Karpas-422 (cell line): Measurements from ENCODE around the gene GRB10. TPM values are rescaled to one million over a fixed set of nuclear protein-coding genes. Genes with fewer than 3 reads are reported as not detected.

Source experiments
- DNase-seq: peaks from one replicate; pipeline ENCODE4 v3.0.0-alpha.2; 2015
- H2AFZ ChIP-seq: fragments of 200-600 bp; sonication (generic); 2 replicates; pipeline ENCODE4 v1.6.1; 2014; ENCODE audit warnings: antibody characterized with exemption, low read length, mixed read lengths
- H3K27ac ChIP-seq: fragments of 200-600 bp; sonication (generic); 2 replicates; pipeline ENCODE4 v1.5.1; 2014; ENCODE audit warnings: mild to moderate bottlenecking, low read length, moderate library complexity
- H3K27me3 ChIP-seq: fragments of 200-600 bp; sonication (generic); 2 replicates; pipeline ENCODE4 v1.6.1; 2014; ENCODE audit warnings: low read length, mixed read lengths
- H3K36me3 ChIP-seq: fragments of 200-600 bp; sonication (generic); 2 replicates; pipeline ENCODE4 v1.6.1; 2014; ENCODE audit warnings: low read length, mixed read lengths; ENCODE audit not compliant: insufficient read depth
- H3K4me1 ChIP-seq: fragments of 200-600 bp; sonication (generic); 2 replicates; pipeline ENCODE4 v1.6.1; 2014; ENCODE audit warnings: mild to moderate bottlenecking, low read length, mixed read lengths
- H3K4me2 ChIP-seq: fragments of 200-600 bp; sonication (generic); 2 replicates; pipeline ENCODE4 v1.6.1; 2014; ENCODE audit warnings: low read length, low read depth, mild to moderate bottlenecking; ENCODE audit not compliant: poor library complexity, severe bottlenecking
- H3K4me3 ChIP-seq: fragments of 200-600 bp; sonication (generic); 2 replicates; pipeline ENCODE4 v1.5.1; 2014; ENCODE audit warnings: mild to moderate bottlenecking, antibody characterized with exemption, low read length, mixed read lengths
- H3K79me2 ChIP-seq: fragments of 200-600 bp; sonication (generic); 2 replicates; pipeline ENCODE4 v1.6.1; 2014; ENCODE audit warnings: mild to moderate bottlenecking, low read length, mixed read lengths
- H3K9ac ChIP-seq: fragments of 200-600 bp; sonication (generic); 2 replicates; pipeline ENCODE4 v1.6.0; 2014; ENCODE audit warnings: low read length
- H3K9me2 ChIP-seq: fragments of 200-600 bp; sonication (generic), shearing (Covaris generic); replicated peaks from 2 replicates; pipeline ENCODE4 v1.6.0; 2014; ENCODE audit warnings: mild to moderate bottlenecking, low read length, moderate library complexity; ENCODE audit not compliant: insufficient read depth
- H3K9me3 ChIP-seq: fragments of 300-700, 200-600 bp; sonication (generic); 2 replicates; pipeline ENCODE4 v1.6.1; 2014; ENCODE audit warnings: low read length, mixed read lengths
- H4K20me1 ChIP-seq: fragments of 200-600 bp; sonication (generic); 2 replicates; pipeline ENCODE4 v1.6.1; 2014; ENCODE audit warnings: mild to moderate bottlenecking, antibody characterized with exemption, low read length, low read depth; ENCODE audit not compliant: insufficient read depth
- total RNA-seq: library from RNA; depleted of rRNA; stranded (reverse); fragments of >200 nt; shearing (Covaris generic); gene quantifications from 2 replicates; pipeline ENCODE4 v1.2.3, GENCODE V29; 2014; ENCODE audit warnings: low replicate concordance

The GRB10 gene
- total RNA-seq, 1 experiment from 2014 or later, result not detected

DNA sequence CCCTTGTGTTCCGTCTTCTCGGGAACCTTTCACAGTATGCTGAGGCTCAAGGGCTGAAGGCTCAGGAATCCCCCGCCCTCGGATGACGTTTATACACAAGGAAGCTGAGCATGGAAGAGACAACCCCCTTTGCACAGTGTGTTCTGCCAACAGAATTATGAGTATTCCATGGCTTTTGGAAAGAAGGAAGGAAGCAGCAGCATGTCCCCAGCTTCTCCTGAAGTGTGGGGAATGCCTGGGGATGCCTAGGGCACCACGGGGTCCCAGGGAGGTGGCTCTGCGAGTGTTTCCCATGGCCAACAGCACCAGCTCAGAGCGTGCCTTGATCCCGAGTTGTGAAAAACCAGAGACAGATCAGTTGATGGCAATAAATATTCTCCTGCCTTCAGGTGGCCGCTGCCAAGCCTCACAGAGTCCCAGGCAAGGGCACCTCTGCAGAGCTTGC, 128.7 kb downstream of the GRB10 start:
- no peak for DNase-seq

DNA sequence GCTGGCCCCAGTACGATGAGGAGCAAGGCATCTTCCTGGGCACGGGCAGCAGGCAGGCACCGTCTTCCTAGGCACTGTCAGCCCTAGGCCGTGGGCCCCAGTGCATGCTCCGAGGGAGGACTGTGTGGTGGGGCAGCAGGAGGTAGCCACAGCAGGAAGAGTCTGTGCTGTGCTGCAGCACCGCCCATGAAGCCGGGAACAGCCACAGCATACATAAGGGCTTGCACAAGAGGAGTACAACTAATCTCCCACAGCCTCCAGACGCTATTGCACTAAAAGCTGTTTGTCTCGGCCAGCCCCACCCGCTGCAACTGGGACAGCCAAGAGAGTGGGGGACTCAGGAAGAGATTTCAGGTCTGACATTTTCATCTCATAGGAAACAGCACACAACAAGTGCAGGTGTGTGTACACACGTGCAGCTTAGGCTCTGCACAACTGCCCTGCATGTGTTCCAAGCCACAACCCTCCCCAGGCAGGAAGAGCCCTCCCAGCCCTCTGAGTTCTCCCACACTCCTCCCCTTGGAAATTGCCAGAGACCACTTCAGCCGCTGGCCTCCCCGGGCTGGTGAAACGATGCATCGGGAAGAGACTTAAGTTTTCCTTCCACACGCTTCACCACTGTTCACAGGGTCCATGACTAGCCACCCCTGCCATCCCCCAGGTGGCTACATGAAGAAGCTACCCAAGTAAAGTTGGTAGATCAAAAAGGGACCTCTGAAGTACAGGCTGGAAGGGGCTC, 129.4 kb downstream of the GRB10 start:
- DNase-seq, result no peak
- H3K36me3 ChIP-seq, result no peaks in the 10 kb centered on the region
- no peaks in the 10 kb centered on the region for H3K9me2 ChIP-seq
- no peaks in the 10 kb centered on the region for H3K4me1 ChIP-seq
- no peak overlapping the region for H3K4me2 ChIP-seq
- H3K27me3 ChIP-seq, result no peaks in the 10 kb centered on the region
- H3K9me3 ChIP-seq, result no peaks in the 10 kb centered on the region
- no peaks in the 10 kb centered on the region for H4K20me1 ChIP-seq
- H3K27ac ChIP-seq, result no peak overlapping the region
- no peak overlapping the region for H3K9ac ChIP-seq
- H3K4me3 ChIP-seq, result no peak overlapping the region
- no peak overlapping the region for H2AFZ ChIP-seq
- no peaks in the 10 kb centered on the region for H3K79me2 ChIP-seq

More for the DNA sequence above, 128.7 kb downstream of the GRB10 start:
- H3K27ac ChIP-seq, result no peak overlapping the region
- H3K4me3 ChIP-seq, result no peak overlapping the region
- H2AFZ ChIP-seq, result no peak overlapping the region
- no peaks in the 10 kb centered on the region for H3K27me3 ChIP-seq
- H3K36me3 ChIP-seq, result no peaks in the 10 kb centered on the region
- H3K79me2 ChIP-seq, result no peaks in the 10 kb centered on the region
- no peaks in the 10 kb centered on the region for H3K9me3 ChIP-seq
- no peaks in the 10 kb centered on the region for H3K9me2 ChIP-seq
- H4K20me1 ChIP-seq, result no peaks in the 10 kb centered on the region
- no peaks in the 10 kb centered on the region for H3K4me1 ChIP-seq
- no peak overlapping the region for H3K9ac ChIP-seq
- H3K4me2 ChIP-seq, result no peak overlapping the region

DNA sequence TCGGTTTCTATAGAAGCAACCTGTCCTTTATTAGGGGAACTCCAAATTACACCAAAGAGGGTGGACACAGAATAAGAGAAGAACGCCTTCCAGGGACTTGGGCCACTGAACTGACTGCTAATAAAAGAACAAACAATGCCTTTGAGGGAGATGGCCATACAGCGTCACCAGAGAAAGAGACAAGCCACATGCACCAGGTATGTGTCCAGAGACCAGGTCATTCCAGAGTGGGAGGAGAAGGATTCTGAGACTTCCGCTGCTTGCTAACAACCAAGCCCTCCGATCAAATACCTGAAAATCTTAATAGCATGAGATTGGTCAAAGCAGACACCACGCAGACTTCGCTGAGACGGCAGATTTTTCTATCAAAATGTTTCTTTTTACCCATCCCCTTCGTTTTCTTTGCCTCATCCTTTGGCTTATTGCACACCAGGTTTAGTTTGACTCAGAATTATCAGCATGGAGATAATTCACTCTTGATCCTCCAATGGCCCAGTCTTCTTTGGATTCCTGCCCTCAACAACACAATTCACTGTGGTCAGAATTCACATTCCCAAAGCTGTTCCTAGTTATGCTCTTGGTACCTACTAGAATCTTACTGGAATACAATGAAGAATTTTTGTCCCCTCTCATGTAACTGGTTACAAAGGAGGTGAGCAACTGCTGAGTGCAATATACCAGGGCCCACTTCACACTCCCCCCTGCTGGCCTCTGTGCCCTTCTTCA, 130.1 kb downstream of the GRB10 start:
- Histone ChIP-seq H3K4me1 (no peaks in the 10 kb centered on the region), H3K9me2 (no peaks in the 10 kb centered on the region), H3K9ac (no peak overlapping the region), H4K20me1 (no peaks in the 10 kb centered on the region), H2AFZ (no peak overlapping the region), H3K27me3 (no peaks in the 10 kb centered on the region), H3K9me3 (no peaks in the 10 kb centered on the region), H3K36me3 (no peaks in the 10 kb centered on the region), H3K4me2 (no peak overlapping the region), H3K27ac (no peak overlapping the region), H3K79me2 (no peaks in the 10 kb centered on the region), H3K4me3 (no peak overlapping the region)
- DNase-seq, result no peak

DNA sequence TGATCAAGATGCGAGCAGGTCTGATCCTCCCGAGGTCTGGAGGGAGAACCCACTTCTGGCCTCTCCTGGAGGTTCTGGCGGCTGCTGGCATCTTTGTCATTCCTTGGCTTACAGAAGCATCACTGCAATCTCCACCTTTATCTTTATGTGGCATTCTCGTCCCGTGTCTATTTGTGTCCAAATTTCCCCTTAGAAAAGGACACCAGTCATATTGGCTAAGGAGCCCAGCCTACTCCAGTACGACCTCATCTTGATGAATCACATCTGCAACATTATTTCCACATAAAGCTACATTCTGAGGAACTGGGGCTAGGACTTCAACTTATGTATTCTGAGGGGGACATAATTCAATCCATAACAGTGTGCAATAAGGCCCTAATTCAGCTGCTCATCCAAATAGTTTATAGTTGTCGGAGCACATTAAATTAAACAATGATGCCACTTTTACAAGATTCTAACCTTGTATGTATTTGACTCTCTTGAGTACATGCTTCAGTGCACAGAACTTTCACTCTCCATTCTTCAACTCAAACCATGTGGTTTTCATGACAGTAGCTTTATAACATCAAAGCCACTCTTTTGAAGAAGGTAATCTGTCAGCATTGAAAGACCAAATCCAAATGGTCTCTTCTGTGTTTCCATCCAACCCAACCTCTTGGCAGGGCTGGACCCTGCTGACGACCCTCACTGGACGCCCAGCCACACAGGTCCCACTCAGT, 131.3 kb downstream of the GRB10 start:
- DNase-seq, result no peak
- H3K9me3 ChIP-seq, result no peaks in the 10 kb centered on the region

DNA sequence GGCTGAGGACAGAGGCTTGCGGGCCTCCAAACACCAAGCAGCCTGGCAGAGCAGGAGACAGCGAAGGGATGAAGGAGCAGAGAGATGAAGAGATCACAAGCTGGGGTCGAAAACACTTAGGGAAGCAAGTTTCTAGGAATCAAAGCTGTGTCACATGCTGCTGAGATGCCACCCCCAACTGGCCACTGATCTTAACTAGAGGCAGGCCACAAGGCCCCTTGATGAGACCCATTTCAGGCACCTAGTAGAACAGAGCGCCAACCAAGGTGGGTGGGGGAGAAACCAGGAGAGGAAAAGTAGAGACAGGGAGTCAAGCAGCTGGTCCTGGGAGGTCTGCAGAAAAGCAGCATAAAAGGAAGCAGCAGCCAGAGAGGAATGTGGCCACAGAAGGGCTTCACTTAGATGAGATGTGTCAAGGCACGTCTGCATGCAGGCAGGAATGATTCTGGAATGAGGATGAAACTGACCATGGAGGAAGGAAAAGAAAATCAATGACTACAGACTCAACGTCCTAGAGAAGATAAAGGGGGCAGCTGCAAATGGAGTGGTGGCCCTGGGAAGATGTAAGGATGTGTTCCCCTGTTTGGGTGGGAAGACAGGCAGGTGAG, 132.5 kb downstream of the GRB10 start:
- Histone ChIP-seq H3K9ac (no peak overlapping the region), H3K79me2 (no peaks in the 10 kb centered on the region), H4K20me1 (no peaks in the 10 kb centered on the region), H3K36me3 (no peaks in the 10 kb centered on the region), H2AFZ (no peak overlapping the region), H3K9me2 (no peaks in the 10 kb centered on the region), H3K27ac (no peak overlapping the region), H3K27me3 (no peaks in the 10 kb centered on the region), H3K4me1 (no peaks in the 10 kb centered on the region), H3K9me3 (no peaks in the 10 kb centered on the region), H3K4me3 (no peak overlapping the region), H3K4me2 (no peak overlapping the region)
- DNase-seq, result no peak

More for the DNA sequence above, 131.3 kb downstream of the GRB10 start:
- Histone ChIP-seq H2AFZ (no peak overlapping the region), H3K9me2 (no peaks in the 10 kb centered on the region), H3K27me3 (no peaks in the 10 kb centered on the region), H3K4me1 (no peaks in the 10 kb centered on the region), H3K4me3 (no peak overlapping the region), H3K79me2 (no peaks in the 10 kb centered on the region), H3K27ac (no peak overlapping the region), H3K4me2 (no peak overlapping the region), H3K9ac (no peak overlapping the region), H3K36me3 (no peaks in the 10 kb centered on the region), H4K20me1 (no peaks in the 10 kb centered on the region)

DNA sequence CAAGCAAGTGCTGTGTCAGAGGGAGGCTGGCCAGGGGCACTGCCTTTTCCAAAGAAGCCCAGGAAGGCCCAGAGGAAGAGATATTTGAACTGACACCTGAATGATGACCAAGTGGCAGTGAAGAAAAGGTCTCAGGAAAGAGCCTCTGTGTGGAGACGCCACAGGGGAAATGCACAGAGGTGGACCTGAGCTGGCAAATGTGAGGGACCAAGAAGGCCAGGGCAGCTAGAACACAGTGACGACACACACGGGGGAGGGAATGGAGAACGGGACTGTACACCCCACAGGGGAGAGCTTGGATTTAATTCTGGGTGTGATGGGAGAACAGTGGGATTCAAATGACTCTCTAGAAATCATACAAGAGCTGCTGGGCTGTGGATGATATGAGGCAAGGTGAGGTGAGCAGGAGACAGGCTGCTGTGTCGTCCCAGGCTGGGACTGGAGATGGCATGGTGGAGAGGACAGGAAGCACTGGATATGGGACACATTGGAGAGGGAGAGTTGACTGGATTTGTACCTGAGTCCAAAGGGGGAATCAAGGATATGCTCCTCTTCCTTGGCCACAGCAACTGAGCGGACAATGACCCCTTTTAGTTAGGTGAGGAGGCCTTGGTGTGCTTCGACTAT, 133.3 kb downstream of the GRB10 start:
- no peaks in the 10 kb centered on the region for H3K79me2 ChIP-seq
- no peak overlapping the region for H3K27ac ChIP-seq
- H3K4me3 ChIP-seq, result no peak overlapping the region
- H3K9me3 ChIP-seq, result no peaks in the 10 kb centered on the region
- H3K4me1 ChIP-seq, result no peaks in the 10 kb centered on the region
- no peak for DNase-seq
- H2AFZ ChIP-seq, result no peak overlapping the region
- H3K27me3 ChIP-seq, result no peaks in the 10 kb centered on the region
- H3K9ac ChIP-seq, result no peak overlapping the region
- no peaks in the 10 kb centered on the region for H3K9me2 ChIP-seq
- H3K4me2 ChIP-seq, result no peak overlapping the region
- no peaks in the 10 kb centered on the region for H4K20me1 ChIP-seq
- H3K36me3 ChIP-seq, result no peaks in the 10 kb centered on the region

DNA sequence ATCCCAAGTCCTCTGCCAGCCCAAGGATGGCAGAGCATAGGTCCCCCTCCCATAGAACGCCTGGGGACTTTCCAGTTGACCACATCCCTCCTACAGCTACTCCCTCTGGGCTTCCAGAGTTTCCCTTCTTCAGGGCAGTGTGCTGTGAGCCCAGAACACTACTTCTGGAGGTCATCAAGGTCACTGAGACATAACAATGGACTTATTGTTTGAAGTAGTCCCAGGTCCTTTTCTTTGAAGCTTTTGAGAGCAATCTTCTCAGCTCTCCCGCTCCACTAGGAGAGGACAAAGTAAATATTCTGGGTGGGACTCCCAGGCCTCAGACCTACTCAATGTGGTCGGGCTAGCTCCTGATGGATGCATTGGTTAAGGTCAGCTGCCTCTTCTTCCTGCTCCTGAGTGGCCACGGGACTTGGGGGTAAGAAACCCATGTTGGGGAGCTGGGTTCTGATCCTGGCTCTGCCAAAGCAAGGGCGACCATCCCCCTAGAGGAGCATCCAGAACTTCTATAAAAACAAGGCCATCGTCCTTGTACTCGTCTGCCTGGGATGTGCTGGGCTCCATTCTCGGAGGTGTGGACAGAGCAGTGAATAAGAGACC, 134.0 kb downstream of the GRB10 start:
- no peaks in the 10 kb centered on the region for H3K9me3 ChIP-seq
- H3K9me2 ChIP-seq, result no peaks in the 10 kb centered on the region
- no peaks in the 10 kb centered on the region for H3K36me3 ChIP-seq
- H3K4me3 ChIP-seq, result no peak overlapping the region
- H3K9ac ChIP-seq, result no peak overlapping the region
- H3K27ac ChIP-seq, result no peak overlapping the region
- H3K27me3 ChIP-seq, result no peaks in the 10 kb centered on the region
- H3K79me2 ChIP-seq, result no peaks in the 10 kb centered on the region
- DNase-seq, result no peak
- no peak overlapping the region for H2AFZ ChIP-seq
- H3K4me2 ChIP-seq, result no peak overlapping the region
- no peaks in the 10 kb centered on the region for H3K4me1 ChIP-seq
- no peaks in the 10 kb centered on the region for H4K20me1 ChIP-seq
